Measurements from ENCODE around the gene ZNF474.

- TF ChIP-seq CTCF (conservative IDR thresholded peaks at IDR 0.05; ENCODE audit: low read depth, low read length), result no peak
- no peak for TF ChIP-seq EZH2 (IDR thresholded peaks at IDR 0.05; ENCODE audit: low read length, unreplicated experiment)
Observed at GRCh38 chr5:122164831-122165558, 35.6 kb downstream of the ZNF474 start.

Data from PC-3 (cell line).